ENCODE measurements around the gene ASPA.
"Not testable (repeated sequence)": the region's sequence is repeated elsewhere in the genome, so short reads cannot be mapped to it uniquely, and the experiment has no call there.

ASPA gene

GRCh38 chr17:3510090-3510489 is 34.3 kb downstream of the ASPA start:
- DNase-seq, result no peak

GRCh38 chr17:3511852-3512504 is 36.2 kb downstream of the ASPA start:
- no peak for DNase-seq

GRCh38 chr17:3512505-3513171 is 36.8 kb downstream of the ASPA start:
- no peak for DNase-seq

- DNase-seq, result peak in 1 of 3 donors; percentile 9
Observed at GRCh38 chr17:3513305-3514035, 37.7 kb downstream of the ASPA start.

- DNase-seq, result not testable (repeated sequence)
Observed at GRCh38 chr17:3514167-3514566, 38.4 kb downstream of the ASPA start.

GRCh38 chr17:3514873-3515272 is 39.1 kb downstream of the ASPA start:
- DNase-seq, result no peak

GRCh38 chr17:3519472-3519871 is 43.7 kb downstream of the ASPA start:
- not testable (repeated sequence) for DNase-seq

- no peak for DNase-seq
Observed at GRCh38 chr17:3524024-3524423, 48.2 kb downstream of the ASPA start.

- no peak for DNase-seq
Observed at GRCh38 chr17:3526491-3526890, 50.7 kb downstream of the ASPA start.

- DNase-seq, result no peak
Observed at GRCh38 chr17:3526971-3527370, 51.2 kb downstream of the ASPA start.

GRCh38 chr17:3527468-3527867 is 51.7 kb downstream of the ASPA start:
- no peak for DNase-seq

GRCh38 chr17:3527896-3528295 is 52.1 kb downstream of the ASPA start:
- DNase-seq, result no peak

GRCh38 chr17:3528403-3528851 is 52.6 kb downstream of the ASPA start:
- no peak for DNase-seq

- DNase-seq, result no peak
Observed at GRCh38 chr17:3528880-3529511, 53.2 kb downstream of the ASPA start.

GRCh38 chr17:3529817-3530741 is 54.3 kb downstream of the ASPA start:
- no peak for DNase-seq

GRCh38 chr17:3531266-3532101 is 55.7 kb downstream of the ASPA start:
- no peak for DNase-seq

GRCh38 chr17:3532106-3532858 is 56.5 kb downstream of the ASPA start:
- DNase-seq, result no peak

GRCh38 chr17:3532859-3533142 is 57.0 kb downstream of the ASPA start:
- no peak for DNase-seq

GRCh38 chr17:3533752-3534151 is 58.0 kb downstream of the ASPA start:
- no peak for DNase-seq

- no peak for DNase-seq
Observed at GRCh38 chr17:3534881-3535252, 59.1 kb downstream of the ASPA start.
